ENCODE results near the gene SYNGR1.
A peak's percentile ranks its signal among the peaks of the same experiment; 100 is the strongest.

Gene SYNGR1

DNA sequence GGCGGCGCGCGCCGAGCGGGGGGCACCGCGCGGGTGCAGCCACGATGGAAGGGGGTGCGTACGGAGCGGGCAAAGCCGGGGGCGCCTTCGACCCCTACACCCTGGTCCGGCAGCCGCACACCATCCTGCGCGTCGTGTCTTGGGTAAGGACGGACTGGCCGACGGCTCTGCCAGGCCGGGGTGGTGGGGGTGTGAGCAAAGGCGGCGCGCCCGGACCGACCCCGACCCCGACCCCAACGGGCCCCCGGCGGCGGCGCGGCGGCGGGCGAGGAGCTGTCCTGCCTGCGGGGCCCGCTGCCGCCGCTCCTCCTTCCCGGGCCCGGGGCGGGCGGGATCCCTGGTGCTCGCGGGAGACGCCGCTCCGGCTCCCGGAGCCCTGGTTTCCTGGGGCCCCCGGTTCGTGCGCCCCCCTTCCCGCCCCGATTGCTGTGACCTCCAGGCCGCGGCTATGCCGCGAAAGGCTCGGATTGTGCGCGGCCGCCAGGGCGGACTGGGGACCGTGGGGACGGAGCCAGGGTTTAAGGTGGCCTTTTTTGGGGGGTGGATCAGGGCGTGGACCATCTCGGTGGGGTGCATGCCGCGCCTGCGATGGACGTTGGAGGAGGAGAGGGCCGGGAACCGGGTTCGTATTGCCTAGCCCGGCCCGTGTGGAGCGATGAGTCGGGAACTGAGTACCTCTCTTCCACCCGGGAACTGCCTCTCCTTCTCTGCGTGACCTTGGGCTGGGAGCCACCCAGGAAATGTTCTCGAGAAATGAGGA is at the start of gene SYNGR1:
SYNGR1 (plus strand) TSS at position 25 of the 760 bp plus-strand sequence; CDS start at position 45, 20 bp downstream.
- DNase-seq, result no peak

DNA sequence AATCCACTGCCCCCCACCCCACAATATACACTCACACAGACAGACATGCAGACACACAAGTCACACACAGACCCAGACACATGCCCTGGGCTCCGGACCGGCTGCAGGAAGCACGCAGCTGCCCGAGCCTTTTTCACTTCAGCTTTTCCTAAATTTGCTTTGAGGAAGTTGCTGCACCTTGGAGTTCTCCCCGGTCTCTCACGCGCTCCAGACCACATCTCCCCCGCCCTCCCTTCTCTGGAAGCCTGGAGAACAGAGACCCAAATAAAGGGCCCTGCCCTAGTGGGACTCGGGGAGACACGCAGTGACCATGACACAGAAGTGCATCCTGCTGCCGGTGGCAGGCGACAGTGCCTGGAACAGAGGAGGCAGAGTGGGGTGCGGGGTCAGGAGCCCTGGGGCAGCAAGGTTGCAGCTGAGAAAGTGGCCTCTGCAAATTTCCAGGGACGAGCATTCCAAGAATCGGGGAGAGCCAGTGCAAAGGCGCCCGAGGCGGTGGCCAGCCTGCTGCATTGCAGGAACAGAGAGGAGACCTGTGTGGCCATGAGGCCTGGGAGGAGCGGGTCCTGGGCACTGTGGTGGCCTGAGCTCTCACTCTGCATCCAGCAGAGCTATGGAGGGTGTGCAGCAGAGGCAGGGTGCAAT is 49.5 kb upstream of the SYNGR1 start:
- DNase-seq, result peak; percentile 86

GRCh38 chr22:39301108-39301507 is 48.7 kb upstream of the SYNGR1 start:
- no peak for DNase-seq

DNA sequence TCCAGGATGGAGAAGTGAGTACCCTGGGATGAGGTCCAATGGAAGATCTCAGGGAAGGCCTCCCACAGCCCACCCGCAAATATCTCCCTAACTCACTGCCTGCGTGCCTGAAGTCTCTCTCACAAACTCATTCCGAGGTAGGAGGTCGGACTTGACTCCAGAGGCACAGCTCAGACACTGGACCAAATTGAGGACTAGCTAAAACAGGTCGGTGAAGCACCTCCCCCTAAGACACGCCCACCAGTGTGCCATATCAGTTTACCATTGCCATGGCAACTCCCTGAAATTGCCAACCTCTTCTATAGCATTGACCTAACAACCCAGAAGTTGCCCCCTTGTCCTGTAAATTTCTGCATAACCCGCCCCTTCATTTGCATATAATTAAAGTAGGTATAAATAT is 47.9 kb upstream of the SYNGR1 start:
- DNase-seq, result no peak

- no peak for DNase-seq
These were observed 47.3 kb upstream of the SYNGR1 start for GRCh38 chr22:39302431-39302960.

DNA sequence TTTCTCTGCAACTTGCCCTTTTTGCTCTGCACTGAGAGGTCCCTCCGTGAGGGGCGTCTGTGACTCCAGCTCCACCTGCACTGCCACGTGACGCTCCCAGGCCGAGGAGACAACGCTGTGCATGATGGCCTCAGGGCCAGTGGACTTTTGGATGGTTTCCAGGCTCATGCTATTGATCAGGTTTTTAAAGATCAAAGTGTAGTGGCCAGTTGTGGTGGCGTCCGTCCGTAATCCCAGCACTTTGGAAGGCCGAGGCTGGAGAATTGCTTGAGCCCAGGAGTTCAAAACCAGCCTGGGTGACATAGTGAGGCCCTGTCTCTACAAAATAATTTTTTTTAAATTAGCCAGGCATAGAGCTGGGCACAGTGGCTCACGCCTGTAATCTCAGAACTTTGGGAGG is 46.4 kb upstream of the SYNGR1 start:
- no peak for DNase-seq

DNA sequence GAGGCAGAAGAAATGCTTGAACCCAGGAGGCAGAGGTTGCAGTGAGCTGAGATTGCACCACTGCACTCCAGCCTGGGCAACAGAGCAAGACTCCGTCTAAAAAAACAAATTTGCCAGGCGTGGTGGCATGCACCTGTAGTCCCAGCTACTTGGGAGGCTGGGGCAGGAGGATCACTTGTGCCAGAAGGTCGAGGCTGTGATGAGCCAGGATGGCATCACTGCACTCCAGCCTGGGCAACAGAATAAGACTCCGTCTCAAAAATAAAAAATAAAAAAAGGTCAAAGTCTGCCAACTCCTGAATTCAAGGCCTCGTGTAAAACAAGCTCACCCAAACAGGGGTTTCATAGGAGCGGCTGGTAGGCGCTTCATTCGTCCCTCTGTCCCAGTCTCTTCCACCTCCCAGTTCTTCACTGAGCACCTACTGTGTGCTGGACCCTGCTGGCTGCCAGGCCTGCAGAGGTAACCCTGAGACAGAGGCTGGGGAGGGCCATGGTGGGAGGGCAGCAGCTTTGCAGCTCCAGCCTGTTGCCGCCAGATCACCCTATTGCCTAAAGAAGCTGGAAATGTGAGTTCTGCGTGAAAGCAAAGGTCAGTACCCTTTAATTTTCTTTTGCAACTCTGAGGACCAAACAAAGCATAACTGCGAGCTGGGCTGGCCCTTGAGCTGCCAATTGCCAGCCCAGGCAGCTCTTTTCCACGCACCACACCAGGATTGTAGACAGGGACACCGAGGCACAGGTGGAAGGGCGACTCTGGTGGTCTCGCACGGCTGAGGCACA is 45.7 kb upstream of the SYNGR1 start:
- no peak for DNase-seq

GRCh38 chr22:39306456-39307361 is 43.1 kb upstream of the SYNGR1 start:
- peak; percentile 27 for DNase-seq

DNA sequence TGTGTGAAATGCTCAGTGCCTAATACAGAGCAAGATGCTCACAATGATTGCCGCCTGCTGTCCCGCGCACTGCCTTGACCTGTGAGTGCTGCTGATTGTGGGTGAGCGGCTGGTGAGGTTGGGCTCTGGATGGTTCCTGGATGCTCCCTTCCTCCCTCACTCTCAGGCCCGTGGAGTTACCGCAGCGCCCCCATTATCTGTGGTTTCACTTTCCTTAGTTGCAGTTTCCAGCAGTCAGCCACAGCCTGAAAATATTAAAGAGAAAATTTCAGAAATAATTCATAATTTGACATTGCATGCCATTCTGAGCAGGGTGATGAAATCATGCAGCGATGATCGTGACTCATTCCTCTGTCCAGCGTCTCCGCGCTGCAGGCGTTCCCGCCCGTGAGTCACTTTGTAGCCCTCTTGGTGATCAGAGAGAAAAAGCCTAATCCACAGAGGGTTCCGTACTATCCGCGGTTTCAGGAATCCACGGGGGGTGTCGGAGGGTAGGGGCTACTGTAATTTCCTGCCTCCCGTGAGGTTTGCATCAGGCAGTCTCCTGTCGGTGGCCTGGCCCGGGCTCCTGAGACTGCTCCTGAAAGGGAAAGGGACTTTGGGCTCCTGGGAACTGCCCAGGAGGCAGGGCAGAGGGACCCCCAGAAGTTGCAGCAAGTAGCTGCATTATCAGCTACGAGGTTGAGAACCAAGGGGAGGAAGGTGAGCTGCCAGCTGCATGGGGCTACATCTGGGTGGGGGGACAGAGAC is 41.0 kb upstream of the SYNGR1 start:
- peak; percentile 94 for DNase-seq

DNA sequence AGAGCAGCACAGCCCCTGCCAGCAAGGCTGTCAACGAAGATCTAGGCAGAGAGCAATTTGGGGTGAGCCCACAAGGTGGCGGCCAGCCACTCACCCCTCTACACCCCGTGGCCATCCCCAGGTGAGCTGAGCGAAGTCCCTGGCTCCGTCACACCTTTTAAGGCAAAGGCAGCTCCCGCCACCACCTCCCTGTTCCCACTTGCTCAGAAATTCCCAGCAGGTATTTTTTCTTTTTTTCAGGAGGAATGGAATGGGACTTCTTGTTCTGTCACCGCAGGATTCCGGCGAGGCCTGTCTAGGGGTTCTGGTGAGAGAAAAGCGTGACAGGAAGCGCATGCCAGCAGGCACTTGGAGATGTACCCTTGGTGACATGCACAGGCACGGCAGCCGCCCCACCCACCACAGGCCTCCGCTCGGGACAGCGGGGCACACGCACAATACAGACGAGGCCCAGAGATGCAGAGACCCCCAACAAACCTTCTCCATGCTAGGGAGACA is 40.4 kb upstream of the SYNGR1 start:
- no peak for DNase-seq

- DNase-seq, result peak; percentile 63
These were observed 39.7 kb upstream of the SYNGR1 start for GRCh38 chr22:39309881-39310714.

DNA sequence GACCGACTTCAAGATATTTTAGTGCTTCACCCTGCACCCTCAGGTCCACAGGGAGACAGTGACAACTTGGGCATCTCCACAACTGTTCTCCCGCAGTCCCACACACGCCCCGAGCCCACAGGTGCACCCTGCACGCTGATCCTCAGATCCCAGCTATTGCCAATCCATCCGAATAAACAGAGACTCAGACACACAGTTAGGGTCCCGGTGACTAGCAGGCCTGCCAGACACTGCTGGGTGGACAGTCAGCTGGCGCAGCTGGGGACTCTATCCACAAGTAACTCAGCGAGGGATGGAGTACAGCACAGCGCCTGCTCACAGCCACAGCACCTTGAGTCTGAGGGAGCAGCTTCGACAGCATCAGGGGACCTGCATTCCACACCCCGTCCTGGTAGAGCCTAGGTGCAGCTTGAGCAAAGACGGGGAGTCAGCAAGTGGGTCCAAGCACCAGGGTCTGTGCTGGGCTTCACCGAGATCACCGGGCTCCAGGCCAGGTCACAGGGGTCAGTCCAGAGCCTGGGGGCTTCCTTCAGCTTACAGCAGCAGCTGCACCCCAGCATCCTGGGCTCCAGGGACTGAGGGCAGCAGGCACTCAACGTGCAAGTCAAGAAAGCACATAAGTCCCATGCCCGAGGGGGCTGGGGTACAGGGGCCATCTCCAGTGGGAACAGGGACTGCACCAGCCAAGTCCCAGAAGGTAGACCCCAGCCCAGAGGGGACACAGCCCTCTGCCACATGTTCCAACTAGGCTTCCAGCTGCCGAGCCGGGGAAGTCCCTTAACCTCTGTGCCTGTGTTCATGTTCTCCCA is 38.0 kb upstream of the SYNGR1 start:
- DNase-seq, result no peak

- DNase-seq, result no peak
These were observed 37.4 kb upstream of the SYNGR1 start for GRCh38 chr22:39312410-39312809.

DNA sequence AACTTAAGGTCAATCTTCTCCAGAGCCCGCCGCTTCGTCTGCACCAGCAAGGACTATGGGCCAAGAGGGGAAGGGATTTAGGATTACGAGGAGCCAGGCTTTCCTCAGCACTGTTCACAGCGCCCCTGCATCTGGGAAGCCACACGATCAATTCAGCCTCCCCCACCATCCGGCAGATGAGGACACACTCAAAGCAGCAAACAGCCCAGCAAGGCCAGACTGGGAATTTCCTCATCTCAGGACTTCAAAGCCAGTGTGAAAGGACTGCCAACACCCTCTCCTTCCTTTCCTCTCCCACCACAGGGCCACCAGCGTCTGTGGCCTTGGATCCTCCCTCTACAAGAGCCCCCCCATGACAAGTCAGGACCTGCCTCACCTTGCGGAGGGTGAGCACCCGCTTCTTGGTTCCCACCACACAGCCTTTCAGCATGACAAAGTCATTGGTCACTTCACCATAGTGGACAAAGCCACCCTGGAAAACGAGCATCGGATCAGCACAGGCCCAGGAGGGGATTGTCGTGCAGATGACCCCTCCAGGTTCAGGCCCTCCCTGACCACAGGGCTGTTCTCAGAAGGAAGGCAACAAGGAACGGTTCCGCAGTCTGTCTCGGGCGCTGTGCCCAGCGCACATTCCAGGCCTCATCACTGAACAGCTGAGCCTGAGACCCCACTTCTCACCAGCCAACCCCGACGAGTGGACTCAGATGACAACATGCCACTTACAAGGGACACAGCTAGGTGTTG is 36.4 kb upstream of the SYNGR1 start:
- DNase-seq, result no peak

GRCh38 chr22:39314251-39314971 is 35.4 kb upstream of the SYNGR1 start:
- DNase-seq, result no peak

GRCh38 chr22:39315389-39315788 is 34.4 kb upstream of the SYNGR1 start:
- DNase-seq, result no peak

DNA sequence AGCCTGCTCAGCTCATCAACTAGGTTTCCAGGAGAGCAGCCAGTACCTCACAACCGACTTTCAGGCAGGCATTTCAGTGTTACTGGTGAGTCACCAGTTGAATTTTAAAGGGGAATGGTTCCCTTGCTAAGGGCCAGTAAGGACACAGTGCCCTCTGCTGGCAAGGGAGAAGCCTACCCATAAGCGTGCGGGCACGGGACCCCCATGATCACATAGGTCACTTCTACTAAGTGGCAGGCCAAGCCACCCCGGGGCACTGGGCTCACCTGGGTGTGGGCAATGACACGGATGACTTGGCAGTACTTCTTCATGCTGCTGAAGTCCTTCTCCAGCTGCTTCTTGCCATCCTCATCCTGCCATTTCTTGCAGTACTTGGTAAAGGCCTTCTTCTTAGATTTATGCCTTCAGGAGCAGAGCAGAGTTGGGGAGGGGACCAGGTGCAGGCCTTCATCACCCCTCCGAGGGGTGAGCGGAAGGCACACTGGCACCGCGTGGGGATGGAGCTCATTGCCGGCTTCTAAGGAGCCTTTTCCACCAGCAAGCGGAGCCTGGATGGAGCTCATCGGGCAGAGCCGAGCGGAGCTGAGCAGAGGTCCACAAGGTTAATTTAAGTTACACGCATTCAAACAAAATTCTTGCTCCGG is 33.2 kb upstream of the SYNGR1 start:
- peak; percentile 91 for DNase-seq

Data from inflammatory macrophage treated with lipopolysaccharide for 4 hours (primary cell).